ENCODE results near the gene NAXD.
A peak's percentile ranks its signal among the peaks of the same experiment; 100 is the strongest.
"Not testable (repeated sequence)": the region's sequence is repeated elsewhere in the genome, so short reads cannot be mapped to it uniquely, and the experiment has no call there.

NAXD gene

GRCh38 chr13:110643324-110643723 is 28.0 kb downstream of the NAXD start:
- DNase-seq (ENCODE audit: low read depth, low spot score) = no peak

- no peak for DNase-seq (ENCODE audit: low read depth, low spot score)
Measured at GRCh38 chr13:110643768-110644421, 28.6 kb downstream of the NAXD start.

- peak; percentile 88 for DNase-seq (ENCODE audit: low read depth, low spot score)
Measured at GRCh38 chr13:110644892-110645521, 29.7 kb downstream of the NAXD start.

GRCh38 chr13:110645750-110646149 is 30.4 kb downstream of the NAXD start:
- DNase-seq (ENCODE audit: low read depth, low spot score) = no peak

GRCh38 chr13:110646442-110647364 is 31.4 kb downstream of the NAXD start:
- no peak for DNase-seq (ENCODE audit: low read depth, low spot score)

- DNase-seq (ENCODE audit: low read depth, low spot score) = no peak
Measured at GRCh38 chr13:110647365-110647737, 32.0 kb downstream of the NAXD start.

GRCh38 chr13:110648146-110648819 is 32.9 kb downstream of the NAXD start:
- DNase-seq (ENCODE audit: low read depth, low spot score) = no peak

GRCh38 chr13:110648848-110649421 is 33.6 kb downstream of the NAXD start:
- DNase-seq (ENCODE audit: low read depth, low spot score) = no peak

- no peak for DNase-seq (ENCODE audit: low read depth, low spot score)
Measured at GRCh38 chr13:110649551-110649950, 34.2 kb downstream of the NAXD start.

GRCh38 chr13:110650436-110650835 is 35.1 kb downstream of the NAXD start:
- no peak for DNase-seq (ENCODE audit: low read depth, low spot score)

- DNase-seq (ENCODE audit: low read depth, low spot score) = no peak
Measured at GRCh38 chr13:110651271-110651670, 35.9 kb downstream of the NAXD start.

GRCh38 chr13:110651726-110652230 is 36.4 kb downstream of the NAXD start:
- DNase-seq (ENCODE audit: low read depth, low spot score) = no peak

GRCh38 chr13:110652231-110652730 is 36.9 kb downstream of the NAXD start:
- DNase-seq (ENCODE audit: low read depth, low spot score) = no peak

- DNase-seq (ENCODE audit: low read depth, low spot score) = no peak
Measured at GRCh38 chr13:110652764-110653163, 37.4 kb downstream of the NAXD start.

GRCh38 chr13:110653271-110653670 is 37.9 kb downstream of the NAXD start:
- DNase-seq (ENCODE audit: low read depth, low spot score) = no peak

- DNase-seq (ENCODE audit: low read depth, low spot score) = no peak
Measured at GRCh38 chr13:110653851-110654250, 38.5 kb downstream of the NAXD start.

- no peak for DNase-seq (ENCODE audit: low read depth, low spot score)
Measured at GRCh38 chr13:110657196-110657595, 41.9 kb downstream of the NAXD start.

- not testable (repeated sequence) for DNase-seq (ENCODE audit: low read depth, low spot score)
Measured at GRCh38 chr13:110658218-110658911, 43.0 kb downstream of the NAXD start.

GRCh38 chr13:110661256-110661655 is 45.9 kb downstream of the NAXD start:
- DNase-seq (ENCODE audit: low read depth, low spot score) = peak; percentile 78

- DNase-seq (ENCODE audit: low read depth, low spot score) = no peak
Measured at GRCh38 chr13:110662091-110662490, 46.7 kb downstream of the NAXD start.
